HG02623 (cell line): ENCODE results near the gene COL2A1.

Source experiments
- ATAC-seq: cut with Tn5 transposase; IDR thresholded peaks from one replicate; pipeline ENCODE4 v1.9.1; 2021; ENCODE audit warnings: moderate library complexity; ENCODE audit not compliant: unreplicated experiment

COL2A1 gene

DNA sequence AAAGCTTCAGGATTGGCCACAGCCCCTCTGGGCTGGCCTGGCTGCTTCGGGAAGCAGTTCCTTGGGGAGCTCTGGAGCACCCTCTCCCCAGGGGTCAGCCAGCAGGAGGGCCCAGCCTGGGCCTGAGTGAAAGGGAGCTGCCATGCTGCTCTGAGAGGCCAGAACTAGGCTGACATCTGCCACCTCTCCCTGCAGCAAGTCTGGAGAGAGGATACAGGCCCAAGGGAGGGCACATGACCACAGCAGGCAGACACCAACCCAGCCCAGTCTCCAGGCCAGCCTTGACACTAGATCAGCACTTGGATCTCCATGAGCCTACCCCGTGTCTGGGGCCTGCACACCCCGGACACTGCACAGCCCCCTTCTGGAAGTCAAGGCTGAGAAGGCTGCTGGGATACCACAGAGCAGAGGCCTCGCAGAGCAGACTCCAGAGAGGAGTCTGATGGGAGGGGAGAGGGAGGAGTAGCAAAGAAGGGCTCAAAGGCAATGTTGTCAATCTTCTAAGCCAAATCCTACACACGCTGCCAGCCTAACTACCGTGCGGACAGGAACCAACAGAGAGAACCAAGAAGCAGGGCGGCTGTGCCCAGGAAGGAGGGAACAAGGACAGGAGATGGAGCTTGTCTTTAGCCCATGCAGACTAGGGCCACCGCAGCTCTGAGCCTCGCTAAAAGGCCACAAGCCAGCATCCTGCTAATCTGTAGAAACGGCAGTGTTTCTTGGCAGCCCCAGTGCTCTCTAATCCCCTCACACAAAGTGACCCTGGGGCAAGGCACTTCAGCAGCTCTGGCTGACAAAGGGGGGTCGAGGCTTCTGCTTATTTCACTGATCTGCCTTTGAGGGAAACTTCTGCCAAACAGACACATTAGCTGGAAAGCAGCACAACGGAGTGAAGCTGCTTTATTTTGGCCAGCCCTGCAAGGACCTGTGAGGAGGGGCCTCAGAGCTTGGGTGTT lies 12.9 kb downstream of the COL2A1 start:
- ATAC-seq: no peak

DNA sequence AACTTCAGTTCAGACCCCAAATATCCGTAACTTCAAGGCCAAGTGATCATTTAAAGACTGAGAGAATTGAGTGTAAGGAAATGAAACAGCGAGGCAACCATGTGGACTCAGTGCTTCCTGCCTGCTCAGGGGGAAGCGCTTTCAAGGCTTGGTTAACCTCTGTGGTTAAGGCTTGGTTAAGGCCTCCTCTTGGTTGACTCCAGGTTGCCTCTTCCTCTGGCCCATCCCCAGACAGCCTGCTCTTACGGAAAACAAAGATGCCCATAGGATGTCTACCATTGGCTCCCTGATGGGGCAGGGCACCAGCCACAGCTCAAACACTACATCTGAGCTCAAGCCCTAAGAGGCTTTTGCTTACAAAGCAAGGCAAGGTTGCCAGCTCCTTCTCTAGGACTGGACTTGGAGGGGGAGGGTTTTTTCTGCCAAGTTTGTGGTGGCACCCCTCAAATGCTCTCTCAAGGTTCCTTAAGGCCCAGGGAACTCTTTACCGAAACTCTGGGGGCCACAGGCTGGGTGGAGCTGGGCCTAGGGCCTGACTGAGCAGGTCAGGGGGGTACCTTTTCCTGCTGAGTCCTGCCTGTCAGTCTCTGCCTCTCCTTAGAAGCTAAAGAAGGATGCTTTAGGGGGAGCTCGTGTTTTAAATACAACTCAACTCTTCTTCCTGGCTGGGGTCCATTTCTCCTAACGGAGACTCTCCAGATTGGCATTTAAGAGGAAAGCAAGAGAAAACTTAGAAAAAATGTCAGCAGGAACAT lies 13.7 kb downstream of the COL2A1 start:
- peak; percentile 93 for ATAC-seq

DNA sequence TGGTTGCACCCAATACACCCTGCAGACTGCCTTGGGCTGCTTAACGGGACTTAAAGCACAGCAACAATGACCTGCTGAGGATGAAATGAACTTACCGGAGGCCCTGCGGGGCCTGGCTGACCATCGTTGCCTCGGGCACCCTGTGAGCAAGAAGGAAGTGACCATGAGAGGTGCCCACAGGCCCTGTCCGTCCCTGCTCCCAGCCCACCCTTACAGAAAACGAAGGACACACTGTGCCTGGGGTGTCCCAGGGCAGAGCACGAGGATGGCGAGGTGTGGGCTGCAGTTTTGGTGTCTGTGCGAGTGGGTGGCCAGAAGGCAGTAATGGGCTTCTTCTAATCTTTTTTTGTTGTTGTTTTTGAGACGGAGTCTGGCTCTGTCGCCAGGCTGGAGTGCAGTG lies 14.6 kb downstream of the COL2A1 start:
- no peak for ATAC-seq

DNA sequence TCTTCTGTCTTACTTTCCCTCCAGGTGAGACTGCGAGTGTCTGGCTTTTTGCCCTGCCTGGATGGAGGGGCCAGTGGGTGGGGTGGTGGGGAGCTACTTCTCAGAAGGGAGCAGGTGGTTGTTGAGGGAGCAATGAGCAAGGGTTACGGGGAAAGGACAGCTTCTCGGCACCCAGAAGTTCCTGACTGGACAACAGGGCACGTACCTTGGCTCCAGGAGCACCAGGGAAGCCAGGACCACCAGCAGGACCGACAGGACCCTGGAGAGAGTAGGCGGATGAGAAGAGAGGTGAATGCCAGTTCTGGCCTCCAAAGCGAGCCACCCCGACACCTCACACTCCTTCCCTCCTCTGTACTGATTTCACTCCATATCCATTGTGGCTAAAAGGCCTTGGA lies 15.3 kb downstream of the COL2A1 start:
- ATAC-seq: no peak

DNA sequence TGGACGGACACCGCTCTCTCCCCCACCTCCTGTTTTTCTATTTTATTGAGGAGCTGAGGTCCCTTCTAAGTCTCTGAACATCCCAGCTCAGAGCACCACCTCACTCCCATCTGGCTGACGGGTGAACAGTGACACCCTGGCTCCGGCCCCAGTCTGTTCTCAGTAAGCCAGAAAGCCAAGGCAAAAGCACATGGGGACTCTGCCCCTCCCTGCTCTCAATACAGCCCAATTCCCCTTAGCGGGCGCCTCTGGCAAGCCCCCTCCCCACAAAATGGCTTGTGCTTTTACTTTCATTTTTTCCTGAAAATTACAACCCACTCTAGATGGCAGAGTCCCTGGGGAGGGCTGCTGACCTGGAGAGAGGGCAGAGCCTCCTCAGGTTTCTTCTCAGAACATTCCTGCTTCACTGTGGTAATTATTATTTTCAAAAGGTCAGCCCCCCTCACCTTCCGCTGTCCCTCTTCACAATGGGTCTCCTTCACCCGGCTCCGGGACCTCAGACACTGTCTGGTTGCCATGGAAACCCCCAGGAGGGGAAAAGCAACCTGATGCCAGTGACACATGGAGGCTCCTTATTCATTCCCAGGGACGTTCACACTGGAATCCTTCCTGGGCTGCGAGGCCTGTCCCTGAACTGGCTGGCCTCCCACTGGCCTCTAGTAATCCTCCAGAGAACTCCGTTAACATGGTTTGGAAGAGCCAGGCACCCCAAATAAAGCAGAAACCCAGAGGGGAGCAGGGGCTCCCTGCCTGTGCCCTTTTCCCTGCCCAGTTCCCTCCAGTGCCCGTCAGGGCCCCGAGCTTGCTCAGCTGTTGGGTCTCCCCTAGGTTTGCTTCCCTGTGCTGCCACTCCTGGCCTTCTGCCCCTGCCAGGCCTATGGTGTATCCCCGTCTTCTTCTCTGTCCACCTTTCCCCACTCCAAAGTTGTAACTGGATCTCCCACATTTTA lies 15.9 kb downstream of the COL2A1 start:
- ATAC-seq: no peak

DNA sequence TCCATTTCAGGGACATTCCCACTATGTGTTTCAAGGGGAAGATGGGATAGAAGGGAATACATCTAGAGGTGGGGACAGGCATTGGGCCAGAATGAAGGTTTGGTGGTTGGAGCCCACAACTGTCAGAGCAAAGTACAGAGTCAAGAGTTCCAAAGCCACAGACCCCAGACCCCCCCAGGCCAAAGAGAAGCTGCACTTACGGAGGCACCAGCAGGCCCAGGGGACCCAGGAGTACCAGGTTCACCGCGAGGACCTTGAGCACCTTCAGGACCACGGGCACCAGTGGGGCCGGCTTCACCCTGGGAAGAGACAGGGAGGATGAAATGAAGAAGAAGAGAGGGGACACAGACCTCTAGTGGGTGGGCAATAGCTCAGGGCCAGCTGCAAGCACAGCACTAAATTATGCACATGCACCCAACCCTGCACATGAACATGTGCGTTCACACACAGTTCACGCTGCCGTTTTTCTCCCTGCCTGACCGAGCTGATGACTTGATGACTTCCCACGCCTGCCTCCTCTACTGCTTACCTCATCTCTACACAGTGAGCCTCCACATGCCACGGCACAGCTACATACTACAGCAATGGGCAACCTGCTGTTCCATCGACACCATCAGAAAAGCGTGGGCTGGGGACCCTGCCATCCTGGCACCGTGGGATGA lies 16.7 kb downstream of the COL2A1 start:
- no peak for ATAC-seq

DNA sequence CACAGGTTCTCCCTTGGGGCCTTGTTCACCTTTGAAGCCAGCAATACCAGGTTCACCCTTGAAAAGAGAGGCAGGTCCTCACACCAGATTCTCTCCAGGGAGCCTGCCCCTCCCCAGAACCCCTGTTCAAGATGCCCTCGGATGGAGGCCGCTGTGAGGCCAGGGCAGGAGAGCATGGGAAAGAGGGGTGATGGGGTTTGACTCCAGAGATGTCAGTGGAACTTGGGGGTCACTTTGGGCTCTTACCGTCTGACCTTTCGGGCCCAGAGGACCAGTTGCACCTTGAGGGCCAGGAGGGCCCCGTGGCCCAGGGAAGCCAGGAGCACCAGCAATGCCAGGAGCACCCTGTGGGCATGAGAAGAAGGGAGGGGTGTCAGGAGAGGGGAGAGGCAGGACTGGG lies 17.4 kb downstream of the COL2A1 start:
- no peak for ATAC-seq

DNA sequence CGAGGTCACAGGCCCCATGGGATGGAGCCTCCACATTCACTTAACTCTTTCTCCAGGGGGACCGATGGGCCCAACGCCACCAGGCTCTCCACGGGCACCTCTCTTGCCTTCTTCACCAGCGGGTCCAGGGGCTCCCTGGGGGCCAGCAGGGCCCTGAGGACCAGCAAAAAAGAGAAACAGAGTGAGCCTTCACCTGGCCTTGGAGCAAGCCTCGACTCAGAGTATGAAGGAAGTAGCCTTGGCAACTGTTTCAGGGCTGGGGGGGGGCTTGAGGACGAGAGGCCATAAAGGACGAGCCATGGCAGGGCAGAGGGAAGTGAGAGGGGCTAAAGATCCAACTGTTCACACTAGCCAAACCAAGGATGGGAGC lies 18.0 kb downstream of the COL2A1 start:
- no peak for ATAC-seq

DNA sequence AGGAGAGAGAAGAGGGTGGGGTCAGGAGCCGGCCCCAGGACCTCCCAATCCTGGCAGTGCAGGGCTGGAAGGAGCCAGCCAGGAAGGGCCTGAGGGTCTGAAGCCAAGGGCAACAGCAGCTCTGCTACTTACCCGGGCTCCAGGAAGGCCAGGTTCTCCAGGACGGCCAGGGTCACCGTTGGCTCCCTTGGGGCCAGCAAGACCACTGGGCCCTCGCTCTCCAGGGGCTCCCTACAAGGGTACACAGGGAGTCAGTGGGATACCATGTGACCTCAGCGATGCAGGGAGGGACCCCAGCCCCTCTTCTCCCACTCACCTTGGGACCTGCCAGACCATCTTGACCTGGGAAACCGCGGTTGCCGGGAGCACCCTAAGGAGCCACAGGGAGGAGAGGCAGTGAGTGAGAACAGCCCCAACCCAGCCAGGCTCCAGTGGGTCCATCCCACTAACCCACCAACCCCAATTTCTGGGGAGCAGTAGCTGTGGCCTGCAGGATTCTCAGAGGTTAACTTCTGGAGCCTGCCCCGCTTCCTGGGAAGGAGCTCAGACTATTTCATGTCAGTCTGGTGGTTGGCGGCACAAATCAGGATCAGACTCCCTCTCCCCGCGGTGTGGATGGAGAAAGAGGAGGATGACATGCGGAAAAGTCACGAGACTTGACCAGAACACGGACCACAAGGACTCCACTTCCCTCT lies 18.5 kb downstream of the COL2A1 start:
- no peak for ATAC-seq

DNA sequence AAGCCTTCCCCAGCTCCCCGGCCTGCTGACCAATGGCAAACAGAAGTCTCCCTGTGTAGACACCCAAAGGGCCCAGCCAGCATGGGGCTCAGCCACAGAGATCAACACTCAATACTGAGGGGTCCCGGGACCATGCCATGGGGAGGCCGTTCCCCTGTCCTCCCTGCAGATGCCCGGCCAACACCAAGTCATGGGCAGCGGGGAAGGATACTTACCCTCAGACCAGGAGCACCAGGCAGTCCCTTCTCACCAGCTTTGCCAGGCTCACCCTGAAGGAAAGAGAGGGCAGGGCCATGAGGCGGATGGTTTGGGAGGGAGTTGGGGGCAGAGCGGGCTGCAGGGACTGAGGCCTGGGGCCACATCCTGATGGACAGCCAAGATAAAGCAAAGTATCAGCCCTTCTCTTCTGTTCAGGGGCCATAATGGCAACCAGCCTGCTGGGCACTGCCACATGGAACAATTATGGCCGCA lies 19.9 kb downstream of the COL2A1 start:
- no peak for ATAC-seq

DNA sequence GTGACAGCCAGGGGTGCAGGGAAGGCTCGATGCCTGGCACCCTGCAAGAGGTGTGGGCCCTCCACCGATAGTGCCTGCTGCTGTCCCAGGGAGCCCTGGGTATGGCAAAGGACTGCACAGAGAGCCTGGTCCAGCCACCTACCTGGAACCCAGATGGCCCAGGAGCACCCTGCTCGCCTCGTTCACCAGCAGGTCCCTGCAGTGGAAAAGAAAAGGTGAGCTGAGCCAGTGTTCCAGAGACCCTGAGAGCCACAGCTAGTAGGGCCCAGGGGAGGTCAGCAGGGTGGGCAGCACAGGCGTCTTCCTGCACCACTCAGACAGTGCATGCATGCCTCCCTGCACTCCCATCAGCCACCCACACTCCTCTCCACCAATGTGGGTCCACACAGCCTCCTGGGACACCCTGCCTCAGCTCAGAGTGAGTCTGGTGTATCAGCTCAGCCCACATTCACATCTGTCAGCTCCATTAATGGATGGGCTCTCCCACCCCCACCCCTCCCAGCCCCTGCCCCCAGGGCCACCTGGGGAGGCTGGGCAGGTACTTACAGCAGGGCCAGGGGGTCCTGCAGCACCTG lies 20.6 kb downstream of the COL2A1 start:
- no peak for ATAC-seq

DNA sequence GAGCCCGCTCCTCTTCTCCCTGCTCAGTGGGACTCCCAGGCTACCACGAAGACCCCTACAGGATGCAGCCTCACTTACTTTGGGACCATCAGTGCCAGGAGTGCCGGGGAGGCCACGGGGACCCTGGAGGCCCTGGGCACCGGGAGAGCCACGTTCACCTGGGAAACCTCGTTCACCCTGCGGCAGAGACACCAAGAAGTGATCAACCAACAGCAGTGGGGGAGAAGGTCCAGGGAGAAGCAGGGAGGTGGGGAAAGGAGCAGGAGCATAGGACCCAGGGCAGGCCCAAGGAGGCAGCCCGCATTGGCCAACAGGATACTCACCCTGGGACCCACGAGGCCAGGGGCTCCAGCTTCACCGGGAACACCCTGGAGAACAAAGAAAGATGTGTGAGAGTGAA lies 21.5 kb downstream of the COL2A1 start:
- no peak for ATAC-seq

DNA sequence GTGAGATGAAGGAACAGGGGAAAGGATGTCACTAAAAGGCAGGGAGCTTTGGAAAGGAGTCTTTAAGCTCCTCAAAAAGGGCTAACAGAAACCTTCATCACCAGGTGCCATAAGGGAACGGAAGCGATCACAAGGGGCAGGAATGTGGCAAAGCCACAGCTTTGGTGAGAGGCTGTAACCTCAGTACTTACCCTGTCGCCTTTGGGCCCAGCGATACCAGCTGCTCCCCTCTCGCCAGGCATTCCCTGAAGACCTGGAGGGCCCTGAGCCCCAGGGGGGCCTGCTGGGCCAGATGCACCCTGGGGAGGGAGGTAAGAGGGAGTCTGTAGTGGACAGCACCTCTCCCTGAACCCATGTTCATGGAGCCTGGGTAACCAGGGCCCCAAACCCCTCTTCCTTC lies 22.0 kb downstream of the COL2A1 start:
- ATAC-seq: no peak

DNA sequence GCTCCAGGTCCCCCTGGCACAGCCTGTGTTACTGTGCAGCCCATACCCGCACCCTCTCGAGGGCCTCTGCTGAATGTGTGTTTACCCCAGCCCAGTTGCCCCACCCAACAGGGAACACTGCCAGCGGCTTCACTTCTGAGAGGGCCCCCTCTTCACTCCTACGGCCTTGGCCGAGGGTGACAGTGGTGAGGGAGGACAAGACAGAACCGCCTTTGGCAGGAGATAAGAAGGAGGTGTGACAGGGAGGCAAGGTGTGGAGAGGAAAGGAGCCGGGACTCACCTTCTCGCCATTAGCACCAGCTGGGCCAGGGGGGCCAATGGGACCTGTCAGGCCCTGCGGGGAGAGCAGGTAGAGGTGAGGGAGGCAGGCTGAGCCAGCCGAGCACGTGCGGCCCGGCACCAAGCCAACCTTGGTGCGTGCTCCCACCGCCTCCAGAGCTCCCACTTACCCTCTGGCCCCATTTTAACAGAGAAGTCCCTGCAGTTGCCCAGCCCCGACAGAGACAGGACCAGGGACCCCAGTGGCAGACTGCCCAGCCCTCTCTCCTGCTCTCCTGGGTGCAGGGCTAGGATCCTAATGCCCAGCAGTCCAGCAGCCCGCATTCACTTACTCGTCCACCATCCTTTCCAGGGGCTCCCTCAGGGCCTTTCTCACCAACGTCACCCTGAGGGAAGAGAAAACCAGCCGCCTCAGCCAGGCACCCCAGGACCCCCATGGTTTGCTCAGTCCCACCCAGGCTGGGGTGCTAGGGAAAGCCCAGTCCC lies 22.6 kb downstream of the COL2A1 start:
- no peak for ATAC-seq

DNA sequence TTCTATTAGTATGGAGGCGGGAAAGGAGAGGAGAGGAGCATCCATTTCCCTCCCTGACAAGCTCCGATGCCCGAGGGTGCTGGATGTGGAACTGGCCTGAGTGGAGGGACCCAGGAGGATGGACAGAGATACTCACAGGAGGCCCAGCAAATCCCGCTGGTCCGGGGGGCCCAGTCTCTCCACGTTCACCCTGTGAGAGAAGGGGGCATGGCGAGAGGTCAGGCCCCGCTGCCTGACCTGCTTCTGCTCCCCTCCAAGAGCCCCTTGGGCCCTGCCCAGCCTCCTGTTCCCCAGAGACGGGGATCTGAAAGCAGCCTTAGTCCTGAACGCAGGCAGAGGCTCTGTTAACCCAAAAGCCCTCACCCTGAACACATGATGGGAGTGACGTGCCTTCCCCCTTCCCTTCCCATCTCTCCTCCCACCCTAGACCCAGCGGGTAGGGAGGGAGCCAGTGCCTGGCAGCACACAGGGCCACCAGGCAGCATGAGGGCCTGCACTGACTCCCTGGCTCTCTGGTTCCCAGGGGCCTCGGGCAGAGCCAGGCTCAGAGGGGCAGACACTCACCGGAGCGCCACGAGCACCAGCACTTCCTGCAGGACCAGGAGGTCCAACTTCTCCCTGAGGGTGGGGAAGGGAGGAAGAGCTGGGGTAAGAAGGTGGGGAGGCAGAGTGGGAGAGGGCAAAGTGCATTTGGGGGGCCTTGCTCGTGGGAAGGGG lies 23.3 kb downstream of the COL2A1 start:
- ATAC-seq: no peak

DNA sequence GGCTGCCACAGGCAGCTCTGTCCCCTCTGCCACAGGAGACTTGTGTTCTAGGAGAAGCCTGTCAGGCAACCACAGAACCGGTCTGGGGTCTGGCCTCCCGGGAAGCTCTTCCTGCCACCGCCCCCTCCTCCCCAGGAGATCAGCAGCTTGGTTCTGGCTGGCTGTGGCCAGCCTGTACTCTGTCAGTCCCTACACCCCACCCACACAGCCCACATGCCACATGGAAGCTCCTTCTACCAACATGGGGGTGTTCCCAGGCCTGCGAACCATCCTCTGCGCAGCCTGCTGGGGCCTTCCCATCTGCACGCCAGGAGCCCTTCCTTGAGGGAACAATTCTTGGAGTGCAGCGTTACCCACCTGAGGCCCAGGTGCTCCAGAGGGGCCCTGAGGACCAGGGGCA lies 24.1 kb downstream of the COL2A1 start:
- ATAC-seq: no peak

DNA sequence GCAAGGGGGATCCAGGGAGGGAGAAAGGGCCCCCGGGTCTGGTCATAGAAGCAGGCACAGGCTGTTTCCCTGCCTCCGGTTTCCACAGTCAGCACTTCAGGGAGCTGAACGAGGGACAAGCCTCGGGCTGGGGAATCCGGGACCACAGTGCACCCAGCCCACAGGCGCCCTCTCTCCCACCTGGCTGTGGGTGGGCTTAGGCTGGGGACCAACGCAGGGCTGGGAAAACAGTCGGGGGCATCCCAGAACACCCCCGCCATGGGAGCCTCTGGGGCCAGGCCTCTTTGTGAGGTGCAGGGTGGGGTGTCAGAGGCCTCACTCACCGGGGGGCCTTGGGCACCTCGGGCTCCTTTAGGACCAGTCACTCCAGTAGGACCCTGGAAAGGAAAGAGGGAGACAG lies 24.6 kb downstream of the COL2A1 start:
- no peak for ATAC-seq

DNA sequence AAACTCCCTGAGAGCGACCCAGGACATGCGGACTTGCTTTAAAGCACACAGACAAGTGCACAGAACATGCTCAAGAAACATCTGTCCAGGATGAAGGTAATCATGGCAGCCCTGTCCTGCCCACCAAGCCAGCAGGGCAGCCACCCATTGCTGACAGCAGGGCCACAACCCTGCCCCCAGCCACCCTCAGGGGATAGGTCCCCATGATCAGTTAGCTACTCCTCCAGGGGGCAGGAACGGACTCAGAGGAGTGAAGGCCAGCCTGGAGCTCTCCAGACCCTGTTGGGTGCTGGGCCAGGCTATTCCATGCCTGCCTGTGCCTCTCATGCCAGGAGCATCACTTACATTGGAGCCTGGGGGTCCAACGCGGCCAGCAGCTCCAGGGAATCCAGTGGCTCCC lies 25.1 kb downstream of the COL2A1 start:
- no peak for ATAC-seq
